Sigmoid colon (tissue), 7 donors: ENCODE data around the gene CCDC77. TPM values are rescaled to one million over a fixed set of nuclear protein-coding genes. Genes with fewer than 3 reads are reported as not detected.

ENCODE experiments used
- DNase-seq: peaks from one replicate; pipeline ENCODE4 v3.0.0-alpha.2; 2019
- H3K27ac ChIP-seq, 4 donors: fragments of 200-600 bp; sonication (generic); one replicate each; pipeline ENCODE4 v1.5.1; 2016 to 2019; ENCODE audit warnings: mild to moderate bottlenecking in 1 of 4
- H3K27me3 ChIP-seq, 3 donors: fragments of 200-600 bp; sonication (generic); one replicate each; pipeline ENCODE4 v1.5.1; 2019; ENCODE audit warnings: mild to moderate bottlenecking in 1 of 3
- H3K36me3 ChIP-seq, 4 donors: fragments of 200-600 bp; sonication (generic); one replicate each; pipeline ENCODE4 v1.5.1; 2016 to 2019
- H3K4me1 ChIP-seq, 4 donors: fragments of 200-600 bp; sonication (generic); one replicate each; pipeline ENCODE4 v1.5.1; 2017 to 2019
- H3K4me3 ChIP-seq, 4 donors: fragments of 200-600 bp; sonication (generic); one replicate each; pipeline ENCODE4 v1.5.1; 2017 to 2019; ENCODE audit warnings: mild to moderate bottlenecking in 2 of 4, moderate library complexity in 1 of 4
- H3K9me3 ChIP-seq, 4 donors: fragments of 200-600 bp in 3 of 4; sonication (generic) in 3 of 4; one replicate each; pipeline versions ENCODE4 v1.5.1 to v1.6.1; 2013 to 2019
- EP300 ChIP-seq, 4 donors: sonication (generic); formaldehyde crosslinking; IDR thresholded peaks; one replicate each; pipeline ENCODE4 v1.6.1; 2017; ENCODE audit warnings: antibody characterized with exemption in 4 of 4
- POLR2A ChIP-seq, 2 donors: fragments of 450-650 bp; IDR thresholded peaks; one replicate each; pipeline ENCODE4 v1.6.1; 2016; ENCODE audit warnings: antibody characterized with exemption in 2 of 2, mild to moderate bottlenecking in 2 of 2, moderate library complexity in 2 of 2
- POLR2AphosphoS5 ChIP-seq, 4 donors: sonication (generic); formaldehyde crosslinking; IDR thresholded peaks; one replicate each; pipeline ENCODE4 v1.6.1; 2017; ENCODE audit warnings: antibody characterized with exemption in 4 of 4
- WGBS, 2 donors: extraction: QIAGEN DNeasy Blood & Tissue Kit; methylation state at CpG; one replicate each; pipeline ENCODE4 v1.1.7; 2013; 5-methylcytosine and 5-hydroxymethylcytosine counted together
- intact Hi-C: fragments of 100-400 bp; cut with DNase I; formaldehyde crosslinking; loops from one replicate; pipeline ENCODE4 v1.15.1; 2023
- polyA plus RNA-seq, 3 donors: library from polyadenylated mRNA; stranded (reverse); fragments of 200-250 nt; gene quantifications; one replicate each; pipeline ENCODE4 v1.2.3, GENCODE V29; 2013
- total RNA-seq, 4 donors: library from RNA; depleted of rRNA; stranded (reverse); fragments of >200 nt; gene quantifications; one replicate each; pipeline ENCODE4 v1.1.0, GENCODE V29; 2016
- TF ChIP-seq, protein P1 (sequence below), 4 experiments: fragments of 450-650 bp in 3 of 4; fragments of 200-600 bp in 1 of 4; IDR thresholded peaks; one replicate each; pipeline ENCODE4 v1.5.1; 2016 to 2019; ENCODE audit warnings: antibody characterized with exemption in 4 of 4, mild to moderate bottlenecking in 3 of 4, moderate library complexity in 2 of 4
- donor health status: healthy with polysubstance abuse.
- donor health status: Bipolar disorder and iron deficiency.
- donor health status: healthy.

The CCDC77 gene
- total RNA-seq: 1 to 10 TPM; 2.9 to 8.6 (median 6.1) TPM
- 1 to 10 TPM; 2.8 to 6.5 (median 4.2) TPM for polyA plus RNA-seq

DNA sequence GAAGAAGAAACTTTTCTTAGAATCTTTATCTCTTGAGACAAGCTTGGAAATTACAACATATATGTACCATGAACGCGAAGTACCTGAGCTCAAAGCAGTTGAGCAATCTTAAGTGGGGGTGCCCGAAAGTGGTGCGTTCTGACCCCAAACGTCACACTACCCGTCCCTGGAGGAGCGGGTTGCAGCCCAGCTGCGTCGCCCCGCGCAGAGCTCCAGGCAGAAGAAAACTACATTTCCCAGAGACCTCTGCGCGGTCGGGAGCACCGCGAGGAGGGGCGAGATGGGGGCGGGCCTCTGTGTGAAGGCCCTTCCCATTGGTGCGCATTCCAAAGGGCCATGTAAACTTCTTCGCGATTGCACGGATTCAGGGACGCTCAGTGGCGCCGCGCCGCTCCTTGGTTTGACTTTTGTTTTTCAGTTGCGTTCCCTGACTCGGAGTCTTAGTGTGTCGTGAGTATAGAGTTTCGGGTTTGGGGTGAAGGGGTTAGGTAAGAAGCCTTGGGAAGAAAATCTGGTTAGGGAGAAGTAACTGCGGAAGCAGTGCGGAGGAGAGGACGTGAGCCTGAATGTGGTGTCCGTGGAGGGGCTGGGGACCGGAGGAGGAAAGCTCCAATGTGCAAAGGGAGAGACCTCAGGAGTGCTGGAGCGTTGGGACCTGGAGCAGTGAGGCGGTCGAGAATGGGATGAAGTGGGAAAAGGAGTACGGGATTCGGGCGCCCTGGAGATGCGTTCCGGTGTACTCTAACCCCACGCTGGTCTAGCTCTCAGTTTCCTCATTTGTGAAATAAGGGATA is at the start of gene CCDC77:
TSS of gene CCDC77 (plus strand) at position 410 of the 794 bp plus-strand sequence. CDS start 7,740 bp downstream, outside the sequence.
- Histone ChIP-seq H3K4me3 (peak within 1 kb of the TSS; percentile 49 to 68 (median 56)), H3K4me1 (peaks cover 0 to 16% (median 9%) of the 10 kb centered on the region in 4 donors), H3K36me3 (no peaks in the 10 kb centered on the region), H3K9me3 (no peaks in the 10 kb centered on the region), H3K27me3 (no peaks in the 10 kb centered on the region), H3K27ac (peak within 1 kb of the TSS; percentile 71 to 82 (median 76))
- peak; percentile 95 for DNase-seq
- TF ChIP-seq EP300 (IDR thresholded peaks at IDR 0.05): no peak
- TF ChIP-seq, protein P1, sequence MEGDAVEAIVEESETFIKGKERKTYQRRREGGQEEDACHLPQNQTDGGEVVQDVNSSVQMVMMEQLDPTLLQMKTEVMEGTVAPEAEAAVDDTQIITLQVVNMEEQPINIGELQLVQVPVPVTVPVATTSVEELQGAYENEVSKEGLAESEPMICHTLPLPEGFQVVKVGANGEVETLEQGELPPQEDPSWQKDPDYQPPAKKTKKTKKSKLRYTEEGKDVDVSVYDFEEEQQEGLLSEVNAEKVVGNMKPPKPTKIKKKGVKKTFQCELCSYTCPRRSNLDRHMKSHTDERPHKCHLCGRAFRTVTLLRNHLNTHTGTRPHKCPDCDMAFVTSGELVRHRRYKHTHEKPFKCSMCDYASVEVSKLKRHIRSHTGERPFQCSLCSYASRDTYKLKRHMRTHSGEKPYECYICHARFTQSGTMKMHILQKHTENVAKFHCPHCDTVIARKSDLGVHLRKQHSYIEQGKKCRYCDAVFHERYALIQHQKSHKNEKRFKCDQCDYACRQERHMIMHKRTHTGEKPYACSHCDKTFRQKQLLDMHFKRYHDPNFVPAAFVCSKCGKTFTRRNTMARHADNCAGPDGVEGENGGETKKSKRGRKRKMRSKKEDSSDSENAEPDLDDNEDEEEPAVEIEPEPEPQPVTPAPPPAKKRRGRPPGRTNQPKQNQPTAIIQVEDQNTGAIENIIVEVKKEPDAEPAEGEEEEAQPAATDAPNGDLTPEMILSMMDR (IDR thresholded peaks at IDR 0.05): no peak
- peak in 3 of 4 donors; percentile 34 to 79 (median 75) for TF ChIP-seq POLR2AphosphoS5 (IDR thresholded peaks at IDR 0.05)
- TF ChIP-seq POLR2A (IDR thresholded peaks at IDR 0.05): no peak
- 0% methylated on average over 45 of the region's 45 CpGs for WGBS, 2 donors
- intact Hi-C loops: no loop called here

DNA sequence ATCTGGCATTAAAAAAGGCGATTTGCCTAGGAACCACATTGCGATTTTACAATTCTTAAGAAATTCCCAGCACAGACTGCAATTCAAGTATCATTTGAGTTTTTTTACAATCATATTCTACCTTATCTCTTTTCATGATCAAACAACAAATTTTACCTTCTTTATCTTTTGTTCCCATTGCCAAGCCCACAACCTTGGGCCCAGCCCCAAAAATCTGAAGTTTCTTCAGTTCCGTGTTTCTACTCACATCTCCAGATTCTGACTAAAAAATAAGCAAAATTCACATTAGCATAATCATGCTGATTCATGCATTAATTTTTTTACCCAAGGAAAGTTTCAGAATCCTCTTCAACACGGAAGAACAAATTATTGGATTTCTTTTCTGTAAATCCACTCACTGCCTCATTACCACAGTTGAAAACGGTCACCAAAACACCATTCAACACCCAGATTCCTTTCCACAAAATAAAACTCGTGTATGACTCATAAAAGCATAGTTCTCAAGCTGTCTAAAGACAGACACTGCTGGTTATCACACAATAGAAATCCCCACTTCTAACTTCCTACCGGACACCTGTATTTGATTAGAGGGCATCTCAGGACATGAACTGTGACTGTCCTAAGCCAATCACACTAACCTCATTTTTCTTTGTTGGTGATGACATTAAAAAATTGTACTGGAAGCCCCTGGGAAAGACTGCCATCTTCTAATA is 45.0 kb upstream of the CCDC77 start:
- TF ChIP-seq POLR2A (IDR thresholded peaks at IDR 0.05): no peak
- no peak for TF ChIP-seq POLR2AphosphoS5 (IDR thresholded peaks at IDR 0.05)
- TF ChIP-seq EP300 (IDR thresholded peaks at IDR 0.05): no peak
- TF ChIP-seq, protein P1 (IDR thresholded peaks at IDR 0.05): no peak
- H3K27ac ChIP-seq: no peak overlapping the region
- peaks cover 8 to 97% (median 27%) of the 10 kb centered on the region in 4 donors for H3K36me3 ChIP-seq
- peaks cover 0 to 14% (median 3%) of the 10 kb centered on the region in 4 donors for H3K4me1 ChIP-seq
- DNase-seq: no peak
- 25 to 68% methylated on average over 7 of the region's 7 CpGs for WGBS, 2 donors
- no peaks in the 10 kb centered on the region for H3K27me3 ChIP-seq
- no peaks in the 10 kb centered on the region for H3K9me3 ChIP-seq
- no peak overlapping the region for H3K4me3 ChIP-seq
- intact Hi-C loops: no loop called here

DNA sequence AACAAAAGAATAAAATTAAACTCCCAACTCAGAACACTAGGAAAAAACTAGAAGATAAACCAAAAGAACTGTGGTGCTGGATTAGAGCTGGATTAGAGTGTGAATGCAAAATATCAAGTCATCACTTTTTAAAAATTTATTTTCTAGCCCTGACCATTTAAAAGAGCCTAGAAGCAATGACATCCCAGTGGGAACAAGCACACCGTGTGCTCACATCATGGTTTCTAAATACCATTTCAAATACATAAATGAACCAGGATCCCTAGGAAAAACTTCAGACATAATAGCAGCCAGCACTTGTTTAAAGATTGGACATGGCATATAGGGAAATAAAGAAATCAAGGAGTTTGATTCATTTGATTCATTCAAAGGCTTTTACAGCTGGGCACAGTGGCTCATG is 42.4 kb upstream of the CCDC77 start:
- no peak for DNase-seq
- H3K27ac ChIP-seq: no peak overlapping the region

DNA sequence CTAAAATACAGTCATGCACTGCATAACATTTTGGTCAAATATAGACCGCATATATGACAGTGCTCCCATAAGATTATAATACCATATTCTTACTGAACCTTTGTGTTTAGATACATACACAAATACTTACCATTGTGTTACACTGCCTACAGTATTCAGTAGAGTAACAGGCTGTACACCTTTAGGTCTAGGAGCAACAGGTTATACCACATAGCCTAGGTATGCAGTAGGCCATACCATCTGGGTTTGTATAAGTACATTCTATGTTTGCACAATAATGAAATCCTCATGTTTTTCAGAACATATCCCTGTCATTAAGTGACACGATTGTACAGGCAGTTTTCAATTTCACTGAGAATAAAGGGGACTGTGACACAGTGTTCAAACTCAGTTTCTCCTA is 34.6 kb upstream of the CCDC77 start:
- Histone ChIP-seq H3K27me3 (no peaks in the 10 kb centered on the region), H3K4me1 (no peaks in the 10 kb centered on the region), H3K27ac (no peak overlapping the region), H3K9me3 (peaks cover 3 to 8% (median 4%) of the 10 kb centered on the region in 4 donors), H3K4me3 (no peak overlapping the region), H3K36me3 (peaks cover 22 to 81% (median 40%) of the 10 kb centered on the region in 4 donors)
- TF ChIP-seq EP300 (IDR thresholded peaks at IDR 0.05) (no peak), POLR2AphosphoS5 (IDR thresholded peaks at IDR 0.05) (no peak), POLR2A (IDR thresholded peaks at IDR 0.05) (no peak)
- TF ChIP-seq, protein P1 (IDR thresholded peaks at IDR 0.05): no peak
- intact Hi-C loops: no loop called here
- 98% methylated on average over 2 of the region's 2 CpGs for WGBS, 2 donors
- no peak for DNase-seq

More for the DNA sequence above, 42.4 kb upstream of the CCDC77 start:
- H3K9me3 ChIP-seq: no peaks in the 10 kb centered on the region
- TF ChIP-seq EP300 (IDR thresholded peaks at IDR 0.05): no peak
- no peak for TF ChIP-seq POLR2AphosphoS5 (IDR thresholded peaks at IDR 0.05)
- TF ChIP-seq, protein P1 (IDR thresholded peaks at IDR 0.05): no peak
- no peak for TF ChIP-seq POLR2A (IDR thresholded peaks at IDR 0.05)
- H3K27me3 ChIP-seq: no peaks in the 10 kb centered on the region
- no peak overlapping the region for H3K4me3 ChIP-seq
- H3K4me1 ChIP-seq: peaks cover 0 to 4% (median 0%) of the 10 kb centered on the region in 4 donors
- WGBS, 2 donors: 98 to 100% methylated on average over 1 of the region's 1 CpG
- intact Hi-C loops: no loop called here
- peaks cover 3 to 97% (median 23%) of the 10 kb centered on the region in 4 donors for H3K36me3 ChIP-seq
